Neural cell (in vitro differentiated cells): ENCODE measurements around the gene SEC31A.

Source experiments
- EP300 ChIP-seq: fragments of 450-650 bp; conservative IDR thresholded peaks from 2 replicates; pipeline ENCODE4 v1.6.1; 2014; ENCODE audit warnings: antibody characterized with exemption, mild to moderate bottlenecking, moderate library complexity; ENCODE audit not compliant: poor library complexity, severe bottlenecking
- EZH2 ChIP-seq: fragments of 200-600, 300-800 bp; shearing (Covaris generic), sonication (generic); IDR thresholded peaks from 2 replicates; pipeline ENCODE4 v1.6.1; 2014; ENCODE audit warnings: antibody characterized with exemption, low read length, borderline replicate concordance, mild to moderate bottlenecking; ENCODE audit not compliant: insufficient read depth, poor library complexity, severe bottlenecking
- POLR2AphosphoS5 ChIP-seq: IDR thresholded peaks from 2 replicates; pipeline ENCODE4 v1.6.1; 2012
- TF ChIP-seq, protein P1 (sequence below): fragments of 450-650 bp; IDR thresholded peaks from 2 replicates; pipeline ENCODE4 v1.5.1; 2014; ENCODE audit warnings: antibody characterized with exemption, mild to moderate bottlenecking, moderate library complexity; ENCODE audit not compliant: poor library complexity, severe bottlenecking

DNA sequence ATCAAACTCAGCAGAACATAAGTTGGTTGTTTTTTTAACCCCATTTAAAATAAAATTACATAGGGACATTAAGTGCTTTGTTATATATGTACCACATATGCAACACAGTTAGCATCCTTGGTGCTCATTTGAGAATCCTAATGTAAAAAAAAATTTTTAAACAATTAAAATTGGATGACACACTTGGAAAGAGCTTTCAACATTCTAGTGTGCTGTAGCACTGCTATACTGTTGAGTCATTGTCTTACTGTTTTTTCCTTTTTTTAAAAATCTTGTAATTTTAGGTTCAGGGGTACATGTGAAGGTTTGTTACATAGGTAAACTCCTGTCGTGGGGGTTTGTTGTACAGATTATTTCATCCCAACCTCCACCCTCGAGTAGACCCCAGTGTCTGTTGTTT lies 22.4 kb upstream of the SEC31A start:
- TF ChIP-seq, protein P1, sequence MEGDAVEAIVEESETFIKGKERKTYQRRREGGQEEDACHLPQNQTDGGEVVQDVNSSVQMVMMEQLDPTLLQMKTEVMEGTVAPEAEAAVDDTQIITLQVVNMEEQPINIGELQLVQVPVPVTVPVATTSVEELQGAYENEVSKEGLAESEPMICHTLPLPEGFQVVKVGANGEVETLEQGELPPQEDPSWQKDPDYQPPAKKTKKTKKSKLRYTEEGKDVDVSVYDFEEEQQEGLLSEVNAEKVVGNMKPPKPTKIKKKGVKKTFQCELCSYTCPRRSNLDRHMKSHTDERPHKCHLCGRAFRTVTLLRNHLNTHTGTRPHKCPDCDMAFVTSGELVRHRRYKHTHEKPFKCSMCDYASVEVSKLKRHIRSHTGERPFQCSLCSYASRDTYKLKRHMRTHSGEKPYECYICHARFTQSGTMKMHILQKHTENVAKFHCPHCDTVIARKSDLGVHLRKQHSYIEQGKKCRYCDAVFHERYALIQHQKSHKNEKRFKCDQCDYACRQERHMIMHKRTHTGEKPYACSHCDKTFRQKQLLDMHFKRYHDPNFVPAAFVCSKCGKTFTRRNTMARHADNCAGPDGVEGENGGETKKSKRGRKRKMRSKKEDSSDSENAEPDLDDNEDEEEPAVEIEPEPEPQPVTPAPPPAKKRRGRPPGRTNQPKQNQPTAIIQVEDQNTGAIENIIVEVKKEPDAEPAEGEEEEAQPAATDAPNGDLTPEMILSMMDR = no peak
- TF ChIP-seq POLR2AphosphoS5 = no peak
- no peak for TF ChIP-seq EZH2
- TF ChIP-seq EP300 = no peak
